ENCODE data around the gene RELN. TPM values are rescaled to one million over a fixed set of nuclear protein-coding genes. Genes with fewer than 3 reads are reported as not detected.

Gene RELN
- total RNA-seq, 1 donor from 2014 or later = 0.44 TPM

DNA sequence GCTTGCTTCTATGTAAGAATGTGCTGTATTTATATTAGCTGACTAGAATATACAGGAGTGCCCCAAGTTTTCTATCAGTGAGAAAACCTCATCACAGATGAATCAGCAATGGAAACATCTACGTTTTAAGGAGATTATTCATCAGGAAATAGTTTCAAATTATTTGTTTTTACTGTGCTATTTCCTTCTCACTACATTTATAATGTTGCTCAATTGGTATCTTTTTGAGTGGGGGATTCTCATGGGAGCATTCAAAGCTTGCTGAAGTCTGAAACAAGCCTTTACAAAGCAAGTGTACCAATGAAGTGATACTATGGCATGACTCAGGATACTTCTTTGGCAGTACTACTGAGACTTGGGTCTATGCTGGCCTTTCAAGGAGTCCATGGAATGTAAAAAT lies 352.4 kb downstream of the RELN start:
- no peak for TF ChIP-seq CTCF (IDR thresholded peaks at IDR 0.05; ENCODE audit: borderline replicate concordance)

DNA sequence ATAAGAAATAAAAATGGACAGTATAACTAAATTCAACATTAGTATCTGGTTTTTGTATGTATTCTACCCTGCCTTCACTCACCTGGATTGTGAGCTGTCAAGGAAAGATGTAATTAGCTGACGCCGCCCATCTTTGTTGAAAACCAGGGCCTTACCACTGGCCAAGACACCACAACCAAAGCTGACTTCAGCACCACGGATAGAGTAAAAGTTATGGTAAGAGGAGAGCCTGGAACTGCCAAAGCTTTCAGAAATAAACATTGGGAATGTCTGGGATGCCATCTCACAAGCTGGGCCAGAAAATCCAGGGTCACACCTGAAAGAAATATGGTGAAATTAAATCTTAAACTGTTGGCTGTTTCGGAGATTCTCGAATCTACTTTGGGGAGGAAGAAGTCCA lies 353.3 kb downstream of the RELN start:
- Histone ChIP-seq H3K4me3 (no peak overlapping the region), H3K27ac (replicated peaks) (no peak overlapping the region), H3K4me1 (no peaks in the 10 kb centered on the region), H3K9me3 (replicated peaks) (no peaks in the 10 kb centered on the region), H3K36me3 (no peaks in the 10 kb centered on the region), H3K27me3 (ENCODE audit: low read depth) (no peaks in the 10 kb centered on the region)
- TF ChIP-seq CTCF (IDR thresholded peaks at IDR 0.05; ENCODE audit: borderline replicate concordance) = no peak
- intact Hi-C loops (cut with micrococcal nuclease) = no loop called here
- no peak for DNase-seq

More for the DNA sequence above, 352.4 kb downstream of the RELN start:
- no peak overlapping the region for H3K4me3 ChIP-seq
- no peak for DNase-seq
- H3K27ac ChIP-seq (replicated peaks) = no peak overlapping the region
- no peaks in the 10 kb centered on the region for H3K36me3 ChIP-seq
- H3K4me1 ChIP-seq = no peaks in the 10 kb centered on the region
- H3K9me3 ChIP-seq (replicated peaks) = no peaks in the 10 kb centered on the region
- no peaks in the 10 kb centered on the region for H3K27me3 ChIP-seq (ENCODE audit: low read depth)
- intact Hi-C loops (cut with micrococcal nuclease) = no loop called here

- Histone ChIP-seq H3K4me3 (no peak overlapping the region), H3K36me3 (no peaks in the 10 kb centered on the region), H3K27ac (replicated peaks) (no peak overlapping the region), H3K4me1 (no peaks in the 10 kb centered on the region), H3K9me3 (replicated peaks) (no peaks in the 10 kb centered on the region), H3K27me3 (ENCODE audit: low read depth) (no peaks in the 10 kb centered on the region)
- intact Hi-C loops (cut with micrococcal nuclease) = no loop called here
- TF ChIP-seq CTCF (IDR thresholded peaks at IDR 0.05; ENCODE audit: borderline replicate concordance) = no peak
- DNase-seq = no peak
Observed at GRCh38 chr7:103632972-103633371, 356.5 kb downstream of the RELN start.

DNA sequence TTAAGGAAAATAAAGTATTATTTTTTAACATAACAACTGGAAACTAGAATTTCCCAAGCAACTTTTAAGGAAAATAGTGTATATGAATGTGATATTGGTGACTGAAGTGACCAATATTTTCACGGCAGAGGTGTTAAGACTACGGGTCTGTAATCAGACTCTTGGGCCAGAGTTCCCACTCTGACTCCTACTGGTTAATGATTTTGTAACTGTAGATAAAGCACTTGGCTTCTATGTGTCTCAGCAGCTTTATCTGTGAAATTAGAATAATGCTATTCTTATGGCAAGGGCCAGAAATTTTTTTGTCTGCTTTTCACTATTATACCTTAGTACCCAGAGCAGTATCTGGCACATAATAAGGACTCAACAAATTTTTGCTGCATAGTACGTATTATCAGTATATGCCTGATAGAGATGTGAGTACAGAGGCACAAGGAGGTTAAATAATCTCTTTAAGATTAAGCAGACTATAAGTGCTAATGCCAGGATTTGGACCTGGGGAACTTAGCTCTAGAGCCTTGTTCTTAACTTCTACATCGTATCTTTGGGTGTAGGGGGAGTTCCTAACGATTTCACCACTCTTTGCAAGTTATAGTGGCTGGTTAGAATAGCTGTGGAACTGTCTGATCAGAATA lies 357.3 kb downstream of the RELN start:
- no peak for DNase-seq
- no peak for TF ChIP-seq CTCF (IDR thresholded peaks at IDR 0.05; ENCODE audit: borderline replicate concordance)
- Histone ChIP-seq H3K27ac (replicated peaks) (no peak overlapping the region), H3K27me3 (ENCODE audit: low read depth) (no peaks in the 10 kb centered on the region), H3K36me3 (no peaks in the 10 kb centered on the region), H3K9me3 (replicated peaks) (no peaks in the 10 kb centered on the region), H3K4me1 (no peaks in the 10 kb centered on the region), H3K4me3 (no peak overlapping the region)
- intact Hi-C loops (cut with micrococcal nuclease) = no loop called here

- DNase-seq = no peak
- H3K4me3 ChIP-seq = no peak overlapping the region
- intact Hi-C loops (cut with micrococcal nuclease) = no loop called here
- no peaks in the 10 kb centered on the region for H3K4me1 ChIP-seq
- no peaks in the 10 kb centered on the region for H3K36me3 ChIP-seq
- H3K27me3 ChIP-seq (ENCODE audit: low read depth) = no peaks in the 10 kb centered on the region
- TF ChIP-seq CTCF (IDR thresholded peaks at IDR 0.05; ENCODE audit: borderline replicate concordance) = no peak
- H3K9me3 ChIP-seq (replicated peaks) = no peaks in the 10 kb centered on the region
- H3K27ac ChIP-seq (replicated peaks) = no peak overlapping the region
Observed at GRCh38 chr7:103630318-103630717, 359.1 kb downstream of the RELN start.
